ENCODE results near the gene TUBGCP6.

DNA sequence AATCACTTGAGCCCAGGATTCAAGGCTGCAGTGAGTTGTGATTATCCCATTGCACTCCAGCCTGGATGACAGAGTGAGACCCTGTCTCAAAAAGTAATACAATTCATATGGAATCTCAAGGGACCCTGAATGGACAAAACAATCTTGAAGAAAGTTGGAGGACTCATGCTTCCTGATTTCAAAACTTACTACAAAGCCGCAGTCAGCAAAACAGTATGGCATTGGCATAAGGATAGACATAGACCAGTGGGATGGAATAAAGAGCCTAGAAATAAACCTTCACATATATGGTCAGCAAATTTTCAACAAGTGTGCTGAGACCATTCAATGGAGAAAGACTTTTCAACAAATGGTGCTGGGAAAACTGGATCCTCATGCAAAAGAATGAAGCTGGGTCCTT, 41.5 kb downstream of the TUBGCP6 start:
- TF ChIP-seq POLR2A (IDR thresholded peaks at IDR 0.05; ENCODE audit: low read length) (no peak), GATA1 (IDR thresholded peaks at IDR 0.05; ENCODE audit: low read depth, low read length) (no peak)
